Esophagus squamous epithelium (tissue), 5 donors: Measurements from ENCODE around the gene LARGE1. TPM values are rescaled to one million over a fixed set of nuclear protein-coding genes. Genes with fewer than 3 reads are reported as not detected.

Experiments used
- DNase-seq: peaks from one replicate; lab custom pipeline; 2025; lab: John Stamatoyannopoulos, UW
- H3K27ac ChIP-seq, 4 donors: fragments of 200-600 bp; sonication (generic); one replicate each; pipeline ENCODE4 v1.5.1; 2016 to 2019; ENCODE audit warnings: mild to moderate bottlenecking in 1 of 4
- H3K27me3 ChIP-seq, 4 donors: fragments of 200-600 bp; sonication (generic); 1 replicate in 3 of 4; 2 replicates in 1 of 4; pipeline versions ENCODE4 v1.5.1 to v1.6.0; 2017 to 2021; ENCODE audit warnings: antibody characterized with exemption in 1 of 4
- H3K36me3 ChIP-seq, 3 donors: fragments of 200-600 bp; sonication (generic); one replicate each; pipeline ENCODE4 v1.5.1; 2016 to 2019
- H3K4me1 ChIP-seq, 3 donors: fragments of 200-600 bp; sonication (generic); one replicate each; pipeline ENCODE4 v1.5.1; 2017 to 2019
- H3K4me3 ChIP-seq, 4 donors: fragments of 200-600 bp; sonication (generic); 1 replicate in 3 of 4; 2 replicates in 1 of 4; pipeline ENCODE4 v1.5.1; 2016 to 2019; ENCODE audit warnings: mild to moderate bottlenecking in 2 of 4, moderate library complexity in 1 of 4
- H3K9me3 ChIP-seq, 3 donors: fragments of 200-600 bp; sonication (generic); one replicate each; pipeline ENCODE4 v1.5.1; 2016 to 2019
- CTCF ChIP-seq, 6 experiments: fragments of 450-650 bp in 4 of 6; fragments of 200-600 bp in 2 of 6; sonication (generic) in 2 of 6; IDR thresholded peaks; one replicate each; pipeline ENCODE4 v1.5.1; 2016 to 2019; ENCODE audit warnings: antibody characterized with exemption in 6 of 6, mild to moderate bottlenecking in 4 of 6, moderate library complexity in 4 of 6
- POLR2A ChIP-seq, 4 donors: fragments of 450-650 bp; IDR thresholded peaks; one replicate each; pipeline ENCODE4 v1.6.1; 2017; ENCODE audit warnings: antibody characterized with exemption in 4 of 4, mild to moderate bottlenecking in 4 of 4, moderate library complexity in 3 of 4
- WGBS, 2 donors: methylation state at CpG; one replicate each; pipeline ENCODE4 v1.1.5; 2018; 5-methylcytosine and 5-hydroxymethylcytosine counted together
- intact Hi-C: fragments of 100-400 bp; cut with DNase I; formaldehyde crosslinking; loops from one replicate; pipeline ENCODE4 v1.15.0; 2022
- total RNA-seq, 4 donors: library from RNA; depleted of rRNA; stranded (reverse); fragments of >200 nt; gene quantifications; one replicate each; pipeline ENCODE4 v1.1.0, GENCODE V29; 2016
- donor health status: DM: yes; HTN: yes; CAD: no.

Gene LARGE1
- total RNA-seq, 4 donors from 2014 or later = 5.2 to 15.1 (median 6.6) TPM

GRCh38 chr22:33896154-33896553 is 24.1 kb downstream of the LARGE1 start:
- no peaks in the 10 kb centered on the region for H3K36me3 ChIP-seq
- H3K4me3 ChIP-seq = no peak overlapping the region
- DNase-seq = no peak
- peaks cover 0 to 20% (median 0%) of the 10 kb centered on the region in 3 donors for H3K4me1 ChIP-seq
- 82 to 86% methylated on average over 3 of the region's 3 CpGs for WGBS, 2 donors
- intact Hi-C loops = no loop called here
- no peak for TF ChIP-seq POLR2A (IDR thresholded peaks at IDR 0.05)
- H3K27me3 ChIP-seq = no peaks in the 10 kb centered on the region
- H3K27ac ChIP-seq = peak overlapping the region in 1 of 4 donors; percentile 14
- no peaks in the 10 kb centered on the region for H3K9me3 ChIP-seq

GRCh38 chr22:33895444-33895843 is 24.8 kb downstream of the LARGE1 start:
- Histone ChIP-seq H3K27ac (no peak overlapping the region), H3K36me3 (no peaks in the 10 kb centered on the region), H3K9me3 (no peaks in the 10 kb centered on the region), H3K4me1 (peaks cover 0 to 23% (median 0%) of the 10 kb centered on the region in 3 donors), H3K27me3 (no peaks in the 10 kb centered on the region), H3K4me3 (no peak overlapping the region)
- TF ChIP-seq POLR2A (IDR thresholded peaks at IDR 0.05) (no peak), CTCF (IDR thresholded peaks at IDR 0.05) (no peak)
- no peak for DNase-seq
- WGBS, 2 donors = 100% methylated on average over 2 of the region's 2 CpGs
- intact Hi-C loops = no loop called here

GRCh38 chr22:33894515-33894914 is 25.8 kb downstream of the LARGE1 start:
- intact Hi-C loops = no loop called here
- Histone ChIP-seq H3K4me3 (no peak overlapping the region), H3K27me3 (no peaks in the 10 kb centered on the region), H3K9me3 (no peaks in the 10 kb centered on the region), H3K4me1 (peaks cover 0 to 32% (median 0%) of the 10 kb centered on the region in 3 donors), H3K36me3 (no peaks in the 10 kb centered on the region), H3K27ac (no peak overlapping the region)
- TF ChIP-seq POLR2A (IDR thresholded peaks at IDR 0.05) (no peak), CTCF (IDR thresholded peaks at IDR 0.05) (no peak)
- DNase-seq = no peak
- 40 to 67% methylated on average over 2 of the region's 2 CpGs for WGBS, 2 donors

GRCh38 chr22:33894036-33894435 is 26.2 kb downstream of the LARGE1 start:
- no peak overlapping the region for H3K4me3 ChIP-seq
- H3K9me3 ChIP-seq = no peaks in the 10 kb centered on the region
- TF ChIP-seq CTCF (IDR thresholded peaks at IDR 0.05) (no peak), POLR2A (IDR thresholded peaks at IDR 0.05) (no peak)
- H3K27me3 ChIP-seq = no peaks in the 10 kb centered on the region
- peaks cover 0 to 37% (median 0%) of the 10 kb centered on the region in 3 donors for H3K4me1 ChIP-seq
- no peak for DNase-seq
- intact Hi-C loops = no loop called here
- H3K36me3 ChIP-seq = no peaks in the 10 kb centered on the region
- H3K27ac ChIP-seq = no peak overlapping the region

GRCh38 chr22:33893512-33893911 is 26.8 kb downstream of the LARGE1 start:
- Histone ChIP-seq H3K4me3 (no peak overlapping the region), H3K27me3 (no peaks in the 10 kb centered on the region), H3K4me1 (peaks cover 0 to 39% (median 0%) of the 10 kb centered on the region in 3 donors), H3K27ac (no peak overlapping the region), H3K36me3 (no peaks in the 10 kb centered on the region), H3K9me3 (no peaks in the 10 kb centered on the region)
- no peak for TF ChIP-seq POLR2A (IDR thresholded peaks at IDR 0.05)
- no peak for TF ChIP-seq CTCF (IDR thresholded peaks at IDR 0.05)
- intact Hi-C loops = no loop called here
- WGBS, 2 donors = 89 to 94% methylated on average over 6 to 7 of the region's 7 CpGs
- DNase-seq = no peak

GRCh38 chr22:33891992-33892391 is 28.3 kb downstream of the LARGE1 start:
- WGBS, 2 donors = 63 to 72% methylated on average over 6 to 7 of the region's 7 CpGs
- TF ChIP-seq POLR2A (IDR thresholded peaks at IDR 0.05) = no peak
- TF ChIP-seq CTCF (IDR thresholded peaks at IDR 0.05) = no peak

More at GRCh38 chr22:33891992-33892391, 28.3 kb downstream of the LARGE1 start:
- Histone ChIP-seq H3K27ac (no peak overlapping the region), H3K36me3 (no peaks in the 10 kb centered on the region), H3K4me3 (no peak overlapping the region), H3K9me3 (no peaks in the 10 kb centered on the region), H3K4me1 (peaks cover 0 to 34% (median 0%) of the 10 kb centered on the region in 3 donors), H3K27me3 (no peaks in the 10 kb centered on the region)
- intact Hi-C loops = no loop called here
- no peak for DNase-seq
